Measurements from ENCODE around the gene MYO3B. TPM values are rescaled to one million over a fixed set of nuclear protein-coding genes. Genes with fewer than 3 reads are reported as not detected.

Gene MYO3B, protein sequence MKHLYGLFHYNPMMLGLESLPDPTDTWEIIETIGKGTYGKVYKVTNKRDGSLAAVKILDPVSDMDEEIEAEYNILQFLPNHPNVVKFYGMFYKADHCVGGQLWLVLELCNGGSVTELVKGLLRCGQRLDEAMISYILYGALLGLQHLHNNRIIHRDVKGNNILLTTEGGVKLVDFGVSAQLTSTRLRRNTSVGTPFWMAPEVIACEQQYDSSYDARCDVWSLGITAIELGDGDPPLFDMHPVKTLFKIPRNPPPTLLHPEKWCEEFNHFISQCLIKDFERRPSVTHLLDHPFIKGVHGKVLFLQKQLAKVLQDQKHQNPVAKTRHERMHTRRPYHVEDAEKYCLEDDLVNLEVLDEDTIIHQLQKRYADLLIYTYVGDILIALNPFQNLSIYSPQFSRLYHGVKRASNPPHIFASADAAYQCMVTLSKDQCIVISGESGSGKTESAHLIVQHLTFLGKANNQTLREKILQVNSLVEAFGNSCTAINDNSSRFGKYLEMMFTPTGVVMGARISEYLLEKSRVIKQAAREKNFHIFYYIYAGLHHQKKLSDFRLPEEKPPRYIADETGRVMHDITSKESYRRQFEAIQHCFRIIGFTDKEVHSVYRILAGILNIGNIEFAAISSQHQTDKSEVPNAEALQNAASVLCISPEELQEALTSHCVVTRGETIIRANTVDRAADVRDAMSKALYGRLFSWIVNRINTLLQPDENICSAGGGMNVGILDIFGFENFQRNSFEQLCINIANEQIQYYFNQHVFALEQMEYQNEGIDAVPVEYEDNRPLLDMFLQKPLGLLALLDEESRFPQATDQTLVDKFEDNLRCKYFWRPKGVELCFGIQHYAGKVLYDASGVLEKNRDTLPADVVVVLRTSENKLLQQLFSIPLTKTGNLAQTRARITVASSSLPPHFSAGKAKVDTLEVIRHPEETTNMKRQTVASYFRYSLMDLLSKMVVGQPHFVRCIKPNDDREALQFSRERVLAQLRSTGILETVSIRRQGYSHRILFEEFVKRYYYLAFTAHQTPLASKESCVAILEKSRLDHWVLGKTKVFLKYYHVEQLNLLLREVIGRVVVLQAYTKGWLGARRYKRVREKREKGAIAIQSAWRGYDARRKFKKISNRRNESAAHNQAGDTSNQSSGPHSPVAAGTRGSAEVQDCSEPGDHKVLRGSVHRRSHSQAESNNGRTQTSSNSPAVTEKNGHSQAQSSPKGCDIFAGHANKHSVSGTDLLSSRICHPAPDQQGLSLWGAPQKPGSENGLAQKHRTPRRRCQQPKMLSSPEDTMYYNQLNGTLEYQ (N-terminal part only)
- not detected for polyA plus RNA-seq

DNA sequence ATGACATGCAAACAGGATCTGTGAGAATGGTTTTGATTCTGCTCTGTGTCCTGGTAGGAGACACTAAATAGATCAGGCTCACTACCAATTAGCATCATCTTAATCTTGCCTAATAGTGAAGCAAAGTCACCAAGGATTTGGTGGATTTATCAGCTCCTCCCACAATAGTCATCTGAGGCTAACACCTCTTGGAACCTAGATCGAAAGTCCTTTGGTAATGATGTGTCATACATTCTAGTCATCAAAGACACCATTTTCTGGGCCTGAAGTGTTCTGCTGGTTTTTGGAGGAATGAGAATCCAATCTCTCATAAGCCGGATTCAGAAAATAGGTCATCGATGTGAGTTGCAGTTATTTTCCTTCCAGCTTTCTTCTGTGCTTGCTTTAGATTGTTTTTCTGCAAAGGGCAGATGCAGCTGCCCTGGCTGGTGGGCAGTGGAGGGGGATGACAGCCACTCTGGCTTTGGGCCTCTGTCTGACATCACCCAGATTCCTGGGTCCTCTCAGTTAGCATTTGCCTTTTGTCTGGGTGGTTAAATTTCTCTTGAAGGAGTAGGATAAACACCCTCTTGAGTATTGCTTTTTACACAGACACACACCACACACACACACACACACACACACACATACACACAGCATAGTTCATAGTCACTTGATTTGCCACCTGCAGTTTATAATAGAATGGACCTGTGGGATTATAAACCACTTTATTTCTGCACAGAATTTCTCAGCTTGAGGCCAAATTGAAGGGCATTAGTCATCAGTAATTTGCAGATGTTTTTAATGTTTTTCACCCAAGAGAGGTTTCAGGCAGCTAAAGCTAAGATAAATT lies at the start of gene MYO3B:
MYO3B (plus strand) TSS at position 198 of the 832 bp plus-strand sequence; CDS start at position 339, 141 bp downstream.
- Mint-ChIP-seq H3K9me3 (peaks cover 0 to 7% (median 0%) of the 10 kb centered on the region in 6 donors), H3K27me3 (ENCODE audit: low read depth in 3 of 3) (no peaks in the 10 kb centered on the region), H3K36me3 (peaks cover 0 to 4% (median 0%) of the 10 kb centered on the region in 3 donors), H3K27ac (peak within 1 kb of the TSS in 2 of 6 donors; percentile 25 to 33), H3K4me1 (peaks cover 5 to 8% of the 10 kb centered on the region in 2 donors), H3K4me3 (peak within 1 kb of the TSS in 1 of 5 donors; percentile 27)
- DNase-seq, result peak in 2 of 3 donors; percentile 3 to 30

DNA sequence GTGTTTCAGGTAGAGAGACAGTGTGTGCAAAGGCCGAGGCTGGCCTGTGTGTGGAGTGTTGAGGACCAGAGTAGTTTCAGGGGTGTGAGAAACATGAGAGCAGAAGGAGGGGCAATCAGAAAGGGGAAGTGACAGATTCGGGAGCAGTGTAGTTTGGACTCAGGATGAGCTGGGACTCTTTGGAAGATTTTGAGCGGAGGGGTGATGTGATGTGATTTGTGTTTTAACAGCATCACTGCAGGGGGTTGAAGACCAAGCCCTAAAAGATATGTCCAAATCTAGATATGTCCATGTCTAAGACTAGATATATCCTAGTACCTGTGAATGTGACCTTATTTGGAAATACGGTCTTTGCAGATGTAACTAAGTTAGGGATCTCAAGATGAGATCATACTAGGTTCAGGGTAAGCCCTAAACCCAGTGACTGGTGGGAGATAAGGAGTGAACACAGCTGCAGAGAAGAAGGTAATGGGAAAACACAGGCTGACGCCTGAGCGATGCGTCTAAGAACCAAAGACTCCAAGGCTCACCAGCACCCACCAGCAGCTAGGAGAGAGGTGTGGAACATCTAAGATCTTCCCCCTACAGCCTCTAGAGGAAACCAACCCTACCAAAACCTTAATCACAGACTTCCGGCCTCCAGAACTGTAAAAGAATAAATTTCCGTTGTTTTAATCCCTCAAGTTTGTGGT lies 38.5 kb upstream of the MYO3B start:
- Mint-ChIP-seq H3K27ac (peak overlapping the region in 1 of 6 donors; percentile 60), H3K36me3 (no peaks in the 10 kb centered on the region), H3K9me3 (no peaks in the 10 kb centered on the region), H3K4me1 (peaks cover 3 to 15% of the 10 kb centered on the region in 2 donors), H3K27me3 (ENCODE audit: low read depth in 3 of 3) (no peaks in the 10 kb centered on the region), H3K4me3 (peak overlapping the region in 1 of 5 donors; percentile 53)
- no peak for DNase-seq

DNA sequence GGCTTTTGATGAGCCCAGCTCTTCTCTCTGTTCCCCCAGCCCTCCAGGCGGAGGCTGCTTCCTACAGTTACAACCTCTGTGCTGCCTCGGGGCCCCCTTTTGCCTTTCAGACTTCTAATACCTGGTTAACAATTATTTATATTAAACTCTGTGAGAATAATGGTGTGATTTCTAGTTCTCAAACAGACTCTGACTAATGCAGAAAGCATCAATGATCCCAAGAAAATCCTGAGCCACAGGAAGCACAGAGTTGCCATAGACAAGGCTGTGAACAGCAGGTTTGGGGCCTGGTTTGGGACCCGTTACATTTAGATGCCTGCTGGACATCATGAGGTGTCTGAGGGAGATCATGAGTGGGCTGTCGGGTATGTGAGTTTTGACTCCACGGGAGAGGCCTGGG lies 37.4 kb upstream of the MYO3B start:
- H3K4me1 Mint-ChIP-seq, result peaks cover 3 to 15% of the 10 kb centered on the region in 2 donors
- peak overlapping the region in 1 of 6 donors; percentile 25 for H3K27ac Mint-ChIP-seq
- H3K27me3 Mint-ChIP-seq (ENCODE audit: low read depth in 3 of 3), result no peaks in the 10 kb centered on the region
- no peaks in the 10 kb centered on the region for H3K9me3 Mint-ChIP-seq
- no peak overlapping the region for H3K4me3 Mint-ChIP-seq
- no peak for DNase-seq
- no peaks in the 10 kb centered on the region for H3K36me3 Mint-ChIP-seq

DNA sequence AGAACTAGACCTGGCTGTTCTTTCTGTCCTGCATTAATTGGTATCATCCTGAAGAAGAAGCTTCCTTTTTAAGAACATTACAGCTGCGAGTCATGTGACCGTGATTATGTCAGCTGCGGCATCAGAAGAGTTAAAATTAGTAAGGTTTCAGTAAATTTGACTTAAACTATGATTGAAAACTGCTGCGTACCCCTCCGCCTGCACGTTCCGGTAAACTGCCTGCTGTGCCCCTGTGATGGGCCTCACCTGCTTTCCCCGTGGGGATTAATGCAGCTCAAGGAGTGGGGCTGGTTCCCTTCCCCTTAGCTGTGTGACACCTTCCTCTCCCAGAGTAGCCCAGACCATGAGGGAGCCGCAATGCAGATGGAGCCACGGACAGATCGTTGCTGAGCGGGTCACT lies 36.1 kb upstream of the MYO3B start:
- no peak overlapping the region for H3K4me3 Mint-ChIP-seq
- no peaks in the 10 kb centered on the region for H3K27me3 Mint-ChIP-seq (ENCODE audit: low read depth in 3 of 3)
- H3K4me1 Mint-ChIP-seq, result peaks cover 3 to 15% of the 10 kb centered on the region in 2 donors
- no peaks in the 10 kb centered on the region for H3K9me3 Mint-ChIP-seq
- DNase-seq, result no peak
- H3K36me3 Mint-ChIP-seq, result no peaks in the 10 kb centered on the region
- H3K27ac Mint-ChIP-seq, result no peak overlapping the region

DNA sequence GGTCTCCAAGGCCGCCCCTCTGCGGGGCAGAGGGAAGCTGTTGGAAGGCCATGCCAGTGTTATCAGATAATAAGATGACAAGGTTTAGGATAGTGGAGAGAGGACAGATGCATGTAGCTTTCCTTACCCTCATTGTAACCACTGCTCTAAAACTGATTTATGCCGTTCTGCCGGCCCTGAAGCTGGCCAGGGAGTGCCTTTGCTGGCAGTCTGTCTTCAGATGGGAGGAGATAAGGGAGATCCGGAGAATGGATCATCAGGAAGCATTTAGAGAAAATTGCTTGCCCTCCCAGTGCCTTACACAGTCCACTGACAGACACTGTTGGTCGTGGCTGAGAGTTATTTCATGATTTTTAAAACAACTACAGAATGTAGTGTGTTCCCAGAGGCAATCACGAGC lies 35.4 kb upstream of the MYO3B start:
- Mint-ChIP-seq H3K27ac (no peak overlapping the region), H3K4me1 (peaks cover 3 to 15% of the 10 kb centered on the region in 2 donors), H3K9me3 (no peaks in the 10 kb centered on the region), H3K36me3 (no peaks in the 10 kb centered on the region), H3K27me3 (ENCODE audit: low read depth in 3 of 3) (no peaks in the 10 kb centered on the region), H3K4me3 (no peak overlapping the region)
- no peak for DNase-seq

DNA sequence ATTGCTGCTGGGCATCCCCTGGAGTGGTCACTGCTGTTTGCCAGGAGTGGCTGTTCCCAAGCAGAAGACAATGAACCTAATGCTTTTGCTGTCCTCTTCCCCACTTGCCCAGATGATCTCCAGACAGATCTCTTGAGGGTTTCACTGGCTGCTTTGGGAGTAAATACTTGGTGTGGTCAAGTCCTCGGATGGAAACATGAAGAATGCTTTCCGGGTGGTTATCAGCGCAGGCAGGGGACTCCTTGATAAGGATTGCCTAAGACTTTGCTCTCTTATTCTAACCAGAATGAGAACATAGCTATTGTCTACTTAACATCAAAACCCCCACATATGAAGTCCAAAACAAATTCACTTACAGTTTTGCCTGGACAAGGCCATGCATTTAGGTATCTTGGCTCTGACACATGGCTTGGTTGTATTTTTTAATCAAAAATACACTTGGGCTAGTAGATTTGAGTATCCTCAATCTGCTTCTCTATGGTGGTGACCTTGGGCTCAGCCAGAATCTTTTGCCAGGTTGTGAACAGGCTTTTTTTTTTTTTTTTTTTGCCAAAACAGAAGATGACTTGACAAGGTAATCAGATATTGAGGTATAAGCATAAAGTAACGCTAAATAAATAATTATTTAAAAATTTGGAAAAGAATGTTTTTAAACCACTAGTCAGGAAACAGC lies 34.8 kb upstream of the MYO3B start:
- peaks cover 3 to 15% of the 10 kb centered on the region in 2 donors for H3K4me1 Mint-ChIP-seq
- no peaks in the 10 kb centered on the region for H3K9me3 Mint-ChIP-seq
- peak overlapping the region in 1 of 6 donors; percentile 38 for H3K27ac Mint-ChIP-seq
- H3K36me3 Mint-ChIP-seq, result no peaks in the 10 kb centered on the region
- no peaks in the 10 kb centered on the region for H3K27me3 Mint-ChIP-seq (ENCODE audit: low read depth in 3 of 3)
- H3K4me3 Mint-ChIP-seq, result no peak overlapping the region
- DNase-seq, result no peak

DNA sequence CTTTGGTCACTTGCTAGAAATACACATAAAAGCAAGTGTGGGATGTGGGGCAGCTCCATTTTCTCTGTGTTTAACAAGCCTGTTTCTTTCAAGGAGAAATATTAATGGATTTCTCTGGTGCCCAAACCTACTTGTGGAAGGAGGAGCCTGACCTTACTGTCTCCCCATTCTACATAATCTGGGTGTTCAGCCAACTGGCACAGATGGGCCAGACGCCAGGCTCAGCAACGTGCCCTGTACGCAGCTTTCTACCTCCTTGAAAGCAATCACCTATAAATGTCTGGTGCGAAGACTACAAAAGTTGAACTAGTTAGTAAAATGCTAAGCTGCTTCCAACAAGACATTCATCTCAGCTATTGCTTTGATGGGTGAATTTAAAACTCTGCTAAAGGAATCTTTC lies 33.2 kb upstream of the MYO3B start:
- no peaks in the 10 kb centered on the region for H3K9me3 Mint-ChIP-seq
- H3K36me3 Mint-ChIP-seq, result no peaks in the 10 kb centered on the region
- H3K4me3 Mint-ChIP-seq, result no peak overlapping the region
- peaks cover 0 to 5% of the 10 kb centered on the region in 2 donors for H3K4me1 Mint-ChIP-seq
- DNase-seq, result no peak
- no peaks in the 10 kb centered on the region for H3K27me3 Mint-ChIP-seq (ENCODE audit: low read depth in 3 of 3)
- no peak overlapping the region for H3K27ac Mint-ChIP-seq

DNA sequence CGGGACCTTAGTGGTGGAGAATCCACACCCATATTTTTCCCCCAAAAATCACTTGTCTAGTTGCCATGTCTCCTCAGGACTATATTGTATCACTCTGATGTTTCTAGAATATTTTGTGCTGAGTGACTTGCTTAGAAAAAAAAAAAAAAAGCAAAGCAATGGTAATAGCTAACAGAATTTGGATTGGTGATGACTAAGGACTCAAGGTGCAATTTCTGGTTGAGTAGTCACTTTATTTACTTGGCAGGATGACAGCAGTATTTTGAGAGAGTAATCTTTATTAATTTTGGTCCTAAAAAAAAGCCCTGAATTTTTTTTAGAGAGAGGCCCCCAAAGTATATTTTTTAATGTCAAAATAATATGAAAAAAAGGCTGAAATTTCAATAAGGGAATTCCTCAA lies 32.8 kb upstream of the MYO3B start:
- Mint-ChIP-seq H3K4me1 (peaks cover 0 to under 1% of the 10 kb centered on the region in 2 donors), H3K9me3 (no peaks in the 10 kb centered on the region), H3K27me3 (ENCODE audit: low read depth in 3 of 3) (no peaks in the 10 kb centered on the region), H3K4me3 (no peak overlapping the region), H3K36me3 (no peaks in the 10 kb centered on the region), H3K27ac (no peak overlapping the region)
- DNase-seq, result no peak

DNA sequence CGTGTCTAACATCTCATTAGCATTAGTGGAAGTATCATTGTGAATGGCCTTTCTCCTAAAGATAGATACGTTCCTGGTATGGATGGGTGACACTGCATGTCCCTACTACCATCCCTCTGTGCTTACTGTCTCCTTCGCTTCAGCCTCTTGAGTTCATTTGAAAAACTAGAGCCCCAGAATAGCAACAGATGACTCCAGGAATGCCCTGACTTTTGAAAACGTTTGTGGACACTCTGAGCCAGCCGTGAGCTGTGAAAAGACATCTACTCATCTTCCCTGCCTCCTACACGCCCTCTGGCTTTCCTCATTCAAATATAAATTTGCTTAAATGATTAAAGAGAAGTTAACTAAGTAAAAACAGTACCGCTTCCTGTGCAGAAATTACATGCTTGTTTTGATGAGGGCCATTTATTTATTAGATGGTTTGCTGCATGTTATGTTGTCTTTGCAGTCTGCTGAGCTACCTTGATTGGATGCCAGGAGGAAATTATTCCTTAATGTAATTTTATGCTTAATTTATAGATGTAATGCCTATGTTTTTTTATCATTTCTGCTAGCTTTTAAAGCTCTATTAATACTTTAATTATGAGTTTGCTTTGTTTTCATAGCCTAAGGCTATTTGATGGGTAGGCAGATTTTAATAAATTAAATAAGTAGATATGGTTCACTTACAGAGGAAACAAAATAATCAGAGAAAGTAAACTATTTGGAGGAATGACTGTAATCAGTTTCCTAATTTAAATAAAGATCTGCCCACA lies 32.1 kb upstream of the MYO3B start:
- Mint-ChIP-seq H3K27me3 (ENCODE audit: low read depth in 3 of 3) (no peaks in the 10 kb centered on the region), H3K9me3 (no peaks in the 10 kb centered on the region)

DNA sequence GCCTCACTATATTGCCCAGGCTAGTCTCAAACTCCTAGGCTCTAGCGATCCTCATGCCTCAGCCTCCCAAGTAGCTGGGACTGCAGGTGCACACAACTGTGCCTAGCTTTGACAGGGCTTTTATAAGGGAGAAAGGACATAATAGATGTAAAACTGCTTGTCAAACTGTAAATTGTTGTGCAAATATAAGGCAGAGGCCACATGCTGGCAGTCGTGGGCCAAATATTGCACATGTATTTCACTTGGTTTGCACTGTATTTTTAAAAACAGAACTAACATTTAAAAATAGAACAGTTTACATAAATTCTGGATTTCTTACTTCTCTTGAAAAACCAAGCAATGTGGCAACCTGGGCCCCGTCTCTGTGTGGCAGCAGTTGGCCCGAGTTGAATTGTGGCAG lies 31.2 kb upstream of the MYO3B start:
- Mint-ChIP-seq H3K4me1 (no peaks in the 10 kb centered on the region), H3K27me3 (ENCODE audit: low read depth in 3 of 3) (no peaks in the 10 kb centered on the region), H3K4me3 (no peak overlapping the region), H3K27ac (no peak overlapping the region), H3K9me3 (no peaks in the 10 kb centered on the region), H3K36me3 (no peaks in the 10 kb centered on the region)
- DNase-seq, result no peak

More for the DNA sequence above, 32.1 kb upstream of the MYO3B start:
- Mint-ChIP-seq H3K36me3 (no peaks in the 10 kb centered on the region), H3K4me3 (no peak overlapping the region), H3K4me1 (no peaks in the 10 kb centered on the region), H3K27ac (no peak overlapping the region)
- DNase-seq, result no peak

DNA sequence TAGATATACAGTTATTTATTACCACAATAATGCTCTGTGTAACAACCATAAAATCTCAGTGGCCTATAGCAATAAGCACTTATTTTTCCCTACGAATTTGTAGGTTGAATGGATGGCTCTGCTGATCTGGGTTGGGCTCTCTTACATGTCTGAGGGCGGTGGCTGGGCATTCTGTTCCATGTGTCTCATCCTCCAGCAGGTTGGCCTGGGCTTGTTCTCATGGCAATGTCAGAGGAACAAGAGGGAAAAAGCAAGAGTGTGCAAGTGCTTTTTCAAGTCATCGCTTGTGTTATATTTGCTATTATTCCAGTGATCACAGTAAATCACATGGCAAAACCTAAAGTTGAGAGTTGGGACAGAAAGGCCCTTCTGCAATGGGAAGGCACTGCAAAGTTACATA lies 30.4 kb upstream of the MYO3B start:
- Mint-ChIP-seq H3K4me1 (no peaks in the 10 kb centered on the region), H3K9me3 (no peaks in the 10 kb centered on the region), H3K4me3 (no peak overlapping the region), H3K27me3 (ENCODE audit: low read depth in 3 of 3) (no peaks in the 10 kb centered on the region), H3K36me3 (no peaks in the 10 kb centered on the region), H3K27ac (no peak overlapping the region)
- DNase-seq, result no peak

Measured in immature natural killer cell (primary cell).